ENCODE measurements around the gene TGFBR3L.

TGFBR3L gene

GRCh38 chr19:7914598-7915045 lies at the start of gene TGFBR3L:
Gene TGFBR3L (plus strand): TSS chr19:7914830.
- DNase-seq (ENCODE audit: low read depth) = no peak

- DNase-seq (ENCODE audit: low read depth) = no peak
These were observed 49.2 kb upstream of the TGFBR3L start for GRCh38 chr19:7865262-7865911.

- no peak for DNase-seq (ENCODE audit: low read depth)
These were observed 48.1 kb upstream of the TGFBR3L start for GRCh38 chr19:7866399-7867091.

DNA sequence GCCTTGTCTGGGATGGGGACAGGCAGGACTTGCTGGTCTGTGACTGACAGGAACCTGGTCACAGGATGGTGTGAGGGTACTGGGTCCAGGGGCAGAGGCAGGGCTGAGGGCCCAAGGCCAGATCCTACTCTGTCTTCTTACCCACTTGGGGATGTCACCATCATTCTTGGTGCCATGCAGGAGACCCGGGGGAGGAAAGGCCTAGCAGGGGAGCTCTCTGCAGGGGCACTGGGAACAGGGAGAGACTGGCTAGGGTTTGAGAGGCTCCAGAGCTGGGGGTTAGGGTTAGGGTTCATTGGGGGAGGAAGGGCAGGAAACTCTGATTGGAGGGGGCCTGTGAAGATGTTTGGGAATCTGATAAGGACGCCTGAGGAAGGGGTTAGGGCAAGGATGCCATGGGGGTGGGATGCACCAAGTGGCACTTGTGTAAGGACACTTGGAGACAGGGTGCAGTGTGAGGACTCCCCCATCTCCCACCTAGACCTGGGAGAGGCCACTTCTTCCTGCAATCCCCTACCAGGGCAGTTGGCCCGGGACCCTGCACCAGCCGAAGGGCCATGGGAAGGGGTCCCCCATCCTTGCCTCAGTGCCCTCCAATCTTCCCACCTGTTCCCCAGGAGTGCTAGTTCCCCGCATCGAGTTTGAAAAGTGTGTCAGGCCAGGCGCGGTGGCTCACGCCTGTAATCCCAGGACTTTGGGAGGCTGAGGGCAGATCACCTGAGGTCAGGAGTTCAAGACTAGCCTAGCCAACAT lies 47.4 kb upstream of the TGFBR3L start:
- no peak for DNase-seq (ENCODE audit: low read depth)

GRCh38 chr19:7868326-7868670 lies 46.3 kb upstream of the TGFBR3L start:
- no peak for DNase-seq (ENCODE audit: low read depth)

- DNase-seq (ENCODE audit: low read depth) = peak; percentile 69
These were observed 45.8 kb upstream of the TGFBR3L start for GRCh38 chr19:7868671-7869452.

DNA sequence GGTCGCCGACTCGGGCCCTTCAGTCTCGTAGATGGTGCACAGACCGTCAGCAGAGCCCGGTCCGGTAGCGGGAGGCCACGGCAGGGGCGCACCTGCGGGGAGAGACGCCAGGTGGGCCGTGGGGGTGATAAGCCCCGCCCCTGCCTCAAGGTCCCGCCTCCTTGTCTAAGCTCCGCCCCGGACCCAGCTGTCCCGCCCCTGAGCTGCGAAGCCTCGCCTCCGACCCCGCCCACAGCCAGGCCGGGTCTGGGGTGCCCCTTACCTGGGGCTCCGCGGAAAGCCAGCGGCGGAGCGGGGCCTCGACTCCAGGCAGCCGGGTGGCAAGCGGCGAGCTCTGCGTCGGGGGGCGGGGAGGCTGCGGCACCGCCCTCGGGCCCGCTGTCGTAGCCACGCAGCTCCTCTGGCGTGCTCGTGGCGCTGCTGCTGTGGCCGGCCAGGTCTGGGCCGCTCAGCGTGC lies 45.1 kb upstream of the TGFBR3L start:
- peak; percentile 75 for DNase-seq (ENCODE audit: low read depth)

DNA sequence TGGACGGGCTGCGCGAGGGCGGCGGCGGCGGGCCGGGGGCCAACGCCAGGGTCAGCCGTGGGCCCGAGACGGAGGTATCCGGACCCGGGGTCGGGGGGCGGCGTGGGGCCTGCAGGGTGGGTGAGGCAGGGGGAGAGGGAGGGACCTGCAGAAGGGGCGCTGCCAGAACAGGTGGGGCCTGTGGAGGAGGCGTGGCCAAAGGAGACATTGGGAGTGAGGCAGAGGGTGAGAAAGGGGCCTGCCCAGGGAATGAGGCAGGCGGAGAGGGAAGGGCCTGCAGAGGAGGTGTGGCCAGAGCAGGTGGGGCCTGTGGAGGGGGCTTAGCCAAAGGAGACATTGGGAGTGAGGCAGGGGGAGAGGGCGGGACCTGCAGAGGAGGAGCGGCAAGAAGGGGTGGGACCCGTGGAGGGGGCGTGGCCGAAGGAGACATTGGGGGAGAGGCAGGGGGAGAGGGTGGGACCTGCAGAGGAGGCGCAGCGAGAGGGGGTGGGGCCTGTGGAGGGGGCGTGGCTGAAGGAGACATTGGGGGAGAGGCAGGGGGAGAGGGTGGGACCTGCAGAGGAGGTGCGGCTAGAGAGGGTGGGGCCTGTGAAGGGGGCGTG lies 44.6 kb upstream of the TGFBR3L start:
- peak; percentile 37 for DNase-seq (ENCODE audit: low read depth)

DNA sequence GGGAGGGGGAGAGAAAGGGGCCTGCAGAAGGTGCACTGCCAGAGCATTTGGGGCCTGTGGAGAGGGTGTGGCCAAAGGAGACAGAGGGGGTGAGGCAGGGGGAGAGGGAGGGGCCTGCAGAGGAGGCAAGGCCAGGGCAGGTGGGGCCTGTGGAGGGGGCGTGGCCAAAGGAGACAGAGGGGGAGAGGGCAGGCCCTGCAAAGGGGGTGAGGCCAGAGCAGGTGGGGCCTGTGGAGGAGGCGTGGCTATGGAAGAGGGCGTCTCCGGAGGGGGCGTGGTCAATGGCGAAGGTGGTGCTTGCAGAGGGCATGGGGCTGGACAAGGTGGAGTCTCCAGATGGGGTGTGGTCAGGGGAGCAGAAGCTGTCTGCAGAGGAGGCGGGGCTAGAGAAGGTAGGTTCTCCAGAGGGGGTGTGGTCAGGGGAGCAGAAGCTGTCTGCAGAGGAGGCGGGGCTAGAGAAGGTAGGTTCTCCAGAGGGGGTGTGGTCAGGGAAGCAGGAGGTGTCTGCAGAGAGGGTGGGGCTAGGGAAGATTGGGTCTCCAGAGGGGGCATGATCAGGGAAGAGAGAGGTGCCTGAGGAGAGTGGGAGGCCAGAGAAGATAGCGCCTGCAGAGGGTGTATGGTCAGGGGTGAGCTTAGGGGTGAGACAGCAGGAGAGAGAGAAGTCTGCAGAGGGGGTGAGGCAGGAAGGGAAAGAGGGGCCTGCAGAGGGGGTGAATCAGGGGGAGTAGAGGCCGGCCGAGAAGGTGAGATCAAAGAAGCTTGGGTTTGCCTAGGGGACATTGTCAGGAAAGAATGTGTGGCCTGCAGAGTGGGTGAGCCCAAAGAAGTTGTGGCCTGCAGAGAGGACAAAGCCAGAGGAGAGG lies 43.8 kb upstream of the TGFBR3L start:
- DNase-seq (ENCODE audit: low read depth) = no peak

GRCh38 chr19:7871437-7872305 lies 43.0 kb upstream of the TGFBR3L start:
- DNase-seq (ENCODE audit: low read depth) = peak; percentile 73

DNA sequence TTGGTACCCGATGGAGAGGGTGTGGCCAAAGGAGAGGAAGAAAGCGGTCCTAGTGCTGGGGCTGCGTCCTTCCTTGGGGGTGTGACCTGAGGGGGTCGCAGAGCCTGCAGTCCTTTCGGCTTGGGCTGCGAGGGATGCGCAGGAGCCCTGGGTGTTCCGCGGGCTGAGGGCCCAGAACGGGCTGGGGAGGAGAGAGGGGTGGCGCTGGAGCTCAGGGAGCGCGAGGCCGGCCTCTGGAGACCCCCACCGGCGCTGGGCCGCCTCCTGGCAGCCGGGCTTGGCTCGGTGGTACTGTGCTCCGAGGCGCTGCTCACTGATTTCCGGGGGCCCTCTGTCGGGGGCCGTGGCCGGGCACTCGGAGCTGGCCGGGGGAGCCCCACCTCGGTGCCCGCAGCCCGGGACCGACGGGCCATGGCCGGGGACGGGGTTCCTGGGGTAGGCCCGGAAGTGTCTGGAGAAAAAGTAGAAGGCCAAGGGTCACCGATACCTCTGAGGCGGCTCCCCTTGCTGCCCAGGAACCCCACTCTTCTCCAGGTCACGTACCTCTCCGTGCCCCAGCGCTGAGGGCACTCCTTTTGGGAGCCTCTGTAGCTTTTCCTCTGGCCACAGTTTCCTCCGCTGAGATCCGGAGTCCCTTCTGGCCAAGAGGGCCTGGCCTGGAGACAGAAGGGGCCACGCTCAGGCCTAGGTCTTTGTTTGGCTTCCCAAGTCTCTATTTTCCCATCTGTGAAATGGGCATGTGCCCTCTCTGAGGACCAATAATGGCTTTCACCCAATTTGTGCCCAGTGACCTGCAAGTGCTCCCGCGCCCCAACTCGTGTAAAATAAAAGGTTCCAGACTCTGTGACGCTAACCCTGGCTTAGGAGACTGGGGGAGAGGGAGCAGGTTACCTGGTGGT lies 42.1 kb upstream of the TGFBR3L start:
- DNase-seq (ENCODE audit: low read depth) = no peak

DNA sequence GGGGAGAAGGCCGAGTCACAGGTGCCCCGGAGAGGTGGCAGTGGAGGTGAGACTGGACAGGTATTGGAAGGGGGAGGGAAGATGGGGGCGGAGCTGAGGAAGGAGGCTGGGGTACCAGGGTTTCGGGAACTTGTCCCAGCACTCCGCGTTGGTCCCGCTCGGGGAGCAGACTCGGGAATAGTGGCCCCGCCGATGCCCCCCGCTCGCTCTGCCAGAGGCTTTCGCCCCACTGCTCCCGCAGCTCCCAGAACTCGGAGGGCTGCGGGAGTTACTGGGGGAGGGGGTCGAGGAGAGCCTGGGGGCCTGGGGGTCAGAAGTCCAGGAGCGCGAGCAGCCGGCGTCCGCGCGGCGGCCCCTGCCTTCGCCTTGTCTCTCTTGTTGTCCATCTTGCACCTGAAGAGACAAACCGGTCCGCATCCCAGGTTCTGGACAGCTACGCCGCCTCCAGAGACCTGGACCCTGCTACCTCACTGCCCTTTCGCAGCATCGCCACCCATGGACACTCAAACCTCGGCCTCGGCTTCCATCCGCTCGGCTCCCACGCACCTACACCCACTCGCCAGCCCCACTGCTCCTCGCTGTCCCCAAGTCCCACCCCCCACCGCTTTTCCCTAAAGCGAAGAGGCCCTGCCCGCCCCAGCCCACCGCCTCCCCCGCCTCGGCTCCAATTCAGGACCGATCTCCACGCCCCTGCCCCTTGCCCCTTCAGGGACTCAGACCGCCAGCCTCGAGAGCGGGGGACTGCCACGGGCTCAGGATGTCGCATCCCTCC lies 41.1 kb upstream of the TGFBR3L start:
- DNase-seq (ENCODE audit: low read depth) = no peak

- DNase-seq (ENCODE audit: low read depth) = no peak
These were observed 40.3 kb upstream of the TGFBR3L start, which contains the start of gene PRR36 for GRCh38 chr19:7874076-7874896. Gene PRR36 (minus strand): TSS chr19:7874390. CDS start chr19:7873689, 701 bp downstream.

GRCh38 chr19:7874897-7875273 lies 39.7 kb upstream of the TGFBR3L start:
- no peak for DNase-seq (ENCODE audit: low read depth)

DNA sequence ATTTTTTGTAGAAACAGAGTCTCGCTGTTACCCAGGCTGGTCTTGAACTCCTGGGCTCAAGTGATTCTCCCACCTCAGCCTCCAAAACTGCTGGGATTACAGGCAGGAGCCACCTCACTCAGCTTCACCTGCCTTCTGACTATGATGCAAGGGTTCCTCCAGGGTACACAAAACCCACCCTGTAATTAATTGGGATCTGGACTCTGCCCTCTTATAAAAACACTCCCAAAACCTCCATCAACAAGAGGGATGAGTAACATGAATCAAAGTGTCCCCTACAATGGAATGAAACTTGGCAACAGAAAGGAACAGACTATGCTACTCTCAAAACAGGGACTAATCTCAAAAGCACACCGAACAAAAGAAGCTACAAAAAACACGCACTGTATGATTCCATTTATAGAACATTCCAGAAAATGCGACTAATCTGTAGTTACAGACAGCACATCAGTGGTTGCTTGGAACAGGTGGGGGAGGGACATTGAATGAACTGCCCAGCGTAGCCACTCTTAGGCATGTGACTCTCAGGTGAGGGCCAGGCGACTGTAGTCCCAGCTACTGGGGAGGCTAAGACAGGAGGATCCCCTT lies 37.3 kb upstream of the TGFBR3L start:
- no peak for DNase-seq (ENCODE audit: low read depth)

DNA sequence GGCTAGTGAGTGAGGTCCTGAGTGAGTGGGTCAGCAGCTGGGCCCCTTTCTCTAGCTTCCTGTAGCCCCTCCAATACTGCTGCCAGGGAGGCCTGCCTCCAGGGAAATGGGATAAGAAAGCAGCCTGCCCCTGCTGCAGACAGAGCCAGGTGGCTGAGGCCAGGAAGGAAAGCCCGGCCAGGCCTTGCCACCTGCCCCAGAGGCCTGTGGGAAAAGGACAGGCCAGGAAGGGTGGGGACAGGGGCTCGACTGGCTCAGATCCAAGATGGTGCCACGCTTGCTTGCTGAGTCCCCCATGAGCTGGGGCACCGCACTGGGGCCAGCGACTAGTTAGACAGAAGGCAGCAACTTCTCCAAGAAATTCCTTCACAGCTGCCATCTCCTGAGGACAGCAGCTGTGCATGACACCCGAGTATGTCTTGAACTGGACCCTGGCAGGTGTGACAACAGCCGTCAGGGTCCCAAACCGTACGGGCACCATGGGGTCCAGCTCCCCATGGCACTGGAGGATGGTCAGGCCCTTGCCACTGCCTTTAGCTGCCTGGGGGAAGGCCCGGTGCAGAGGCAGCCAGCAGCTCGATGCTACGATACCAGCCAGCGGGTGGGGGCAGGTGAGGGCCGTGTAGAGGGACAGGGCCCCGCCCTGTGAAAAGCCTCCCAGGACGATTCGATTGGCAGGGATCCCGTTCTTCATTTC lies 35.4 kb upstream of the TGFBR3L start:
- DNase-seq (ENCODE audit: low read depth) = no peak

Data from activated T-cell treated with anti-CD3 and anti-CD28 coated beads for 1 hour (primary cell).